Loucy (cell line): ENCODE results near the gene LIMK2.

Experiments
- EZH2phosphoT487 ChIP-seq: fragments of 200-600 bp; IDR thresholded peaks from 2 replicates; pipeline ENCODE4 v1.6.1; 2018; ENCODE audit warnings: antibody characterized with exemption, mild to moderate bottlenecking, moderate library complexity, borderline replicate concordance
- TF ChIP-seq, protein P1 (sequence below): fragments of 200-600 bp; sonication (generic); conservative IDR thresholded peaks from 2 replicates; pipeline ENCODE4 v1.5.1; 2014; ENCODE audit warnings: mild to moderate bottlenecking, antibody characterized with exemption, low read length

DNA sequence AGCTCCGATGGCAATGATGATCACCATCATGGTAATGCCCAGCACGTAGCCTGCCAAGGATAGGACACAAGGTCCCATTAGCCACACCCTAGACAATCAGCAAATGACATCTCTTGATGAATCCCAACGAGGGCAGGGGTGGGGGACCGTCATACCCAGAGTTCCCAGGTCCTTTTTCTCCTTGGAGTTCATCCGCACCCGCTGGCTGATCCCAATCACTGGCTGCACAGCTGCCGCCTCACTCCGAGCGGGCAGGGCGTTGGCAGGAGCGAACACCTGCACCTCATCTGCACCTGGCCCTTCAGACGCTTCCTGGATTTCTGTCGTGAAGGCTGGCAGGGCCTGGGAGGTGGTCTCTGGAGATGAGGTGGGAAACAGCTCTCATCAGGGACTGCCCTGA is 77.2 kb downstream of the LIMK2 start:
- TF ChIP-seq, protein P1, sequence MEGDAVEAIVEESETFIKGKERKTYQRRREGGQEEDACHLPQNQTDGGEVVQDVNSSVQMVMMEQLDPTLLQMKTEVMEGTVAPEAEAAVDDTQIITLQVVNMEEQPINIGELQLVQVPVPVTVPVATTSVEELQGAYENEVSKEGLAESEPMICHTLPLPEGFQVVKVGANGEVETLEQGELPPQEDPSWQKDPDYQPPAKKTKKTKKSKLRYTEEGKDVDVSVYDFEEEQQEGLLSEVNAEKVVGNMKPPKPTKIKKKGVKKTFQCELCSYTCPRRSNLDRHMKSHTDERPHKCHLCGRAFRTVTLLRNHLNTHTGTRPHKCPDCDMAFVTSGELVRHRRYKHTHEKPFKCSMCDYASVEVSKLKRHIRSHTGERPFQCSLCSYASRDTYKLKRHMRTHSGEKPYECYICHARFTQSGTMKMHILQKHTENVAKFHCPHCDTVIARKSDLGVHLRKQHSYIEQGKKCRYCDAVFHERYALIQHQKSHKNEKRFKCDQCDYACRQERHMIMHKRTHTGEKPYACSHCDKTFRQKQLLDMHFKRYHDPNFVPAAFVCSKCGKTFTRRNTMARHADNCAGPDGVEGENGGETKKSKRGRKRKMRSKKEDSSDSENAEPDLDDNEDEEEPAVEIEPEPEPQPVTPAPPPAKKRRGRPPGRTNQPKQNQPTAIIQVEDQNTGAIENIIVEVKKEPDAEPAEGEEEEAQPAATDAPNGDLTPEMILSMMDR: no peak
- TF ChIP-seq EZH2phosphoT487: no peak
